A549 (cell line): ENCODE results near the gene GET4. TPM values are rescaled to one million over a fixed set of nuclear protein-coding genes. Genes with fewer than 3 reads are reported as not detected.

Source experiments
- ATAC-seq, 2 experiments: fragments of 200-7000 bp in 1 of 2; fragments of >200 bp in 1 of 2; cut with Nextera tagmentation in 1 of 2; cut with Tn5 transposase in 1 of 2; 3 replicates each; pipeline versions ENCODE4 v1.8.0 to v1.9.1; 2018 to 2020; ENCODE audit warnings: mild to moderate bottlenecking in 1 of 2, moderate library complexity in 1 of 2
- CTCF ChIA-PET: fragments of 300-600 bp; sonication (Branson Sonifier 250); formaldehyde crosslinking; extraction: SDS; loops from one replicate; lab custom pipeline; 2021; ENCODE audit warnings: antibody characterized with exemption, inconsistent platforms; lab: Yijun Ruan, JAX
- POLR2A ChIA-PET: fragments of 350-600 bp; formaldehyde crosslinking; extraction: SDS; loops from one replicate; lab custom pipeline; 2021; ENCODE audit warnings: antibody characterized with exemption, inconsistent platforms; lab: Yijun Ruan, JAX
- DNase-seq, 2 experiments: peaks; one replicate each; pipeline versions ENCODE4 v3.0.0 to v3.0.0-alpha.2; 2011 to 2016; ENCODE audit warnings: low read depth in 1 of 2, low spot score in 1 of 2
- FAIRE-seq: peaks from 2 replicates; lab custom pipeline; 2011; peaks lifted over from hg19 to GRCh38; lab: Jason Lieb, UNC
- H3K27ac ChIP-seq, 2 experiments: fragments of >200 bp; sonication (Bioruptor Twin); formaldehyde crosslinking; 3 replicates each; pipeline ENCODE4 v1.5.1; 2016 to 2017
- H3K4me1 ChIP-seq: fragments of >200 bp; sonication (Bioruptor Twin); formaldehyde crosslinking; 3 replicates; pipeline ENCODE4 v1.6.1; 2016
- H3K4me2 ChIP-seq: fragments of >200 bp; sonication (Bioruptor Twin); formaldehyde crosslinking; 3 replicates; pipeline ENCODE4 v1.6.1; 2016
- H3K4me3 ChIP-seq: fragments of >200 bp; sonication (Bioruptor Twin); formaldehyde crosslinking; 3 replicates; pipeline ENCODE4 v1.5.1; 2016
- H3K9me3 ChIP-seq: fragments of >200 bp; sonication (Bioruptor Twin); formaldehyde crosslinking; 3 replicates; pipeline ENCODE4 v1.6.1; 2016
- ATOH8 ChIP-seq: fragments of 250-450 bp; sonication (Bioruptor Pico); IDR thresholded peaks from 2 replicates; pipeline ENCODE4 v1.5.0; 2020; ENCODE audit warnings: low read depth, mild to moderate bottlenecking, moderate library complexity
- CEBPB ChIP-seq, 2 experiments: fragments of >200 bp in 1 of 2; sonication (Bioruptor Twin) in 1 of 2; formaldehyde crosslinking in 1 of 2; IDR thresholded peaks; 2 replicates each; pipeline ENCODE4 v1.6.1; 2012 to 2016
- E2F6 ChIP-seq: IDR thresholded peaks from 2 replicates; pipeline ENCODE4 v1.6.1; 2012; ENCODE audit warnings: low read depth, borderline replicate concordance
- EHF ChIP-seq: fragments of 250-450 bp; sonication (Bioruptor Pico); IDR thresholded peaks from 2 replicates; pipeline ENCODE4 v1.5.0; 2020; ENCODE audit warnings: mild to moderate bottlenecking
- EHMT2 ChIP-seq: fragments of 200-600 bp; sonication (generic); IDR thresholded peaks from 2 replicates; pipeline ENCODE4 v1.6.1; 2016; ENCODE audit warnings: antibody characterized with exemption, low read depth, mild to moderate bottlenecking, moderate library complexity
- FOSB ChIP-seq: fragments of 250-450 bp; sonication (Bioruptor Pico); IDR thresholded peaks from 2 replicates; pipeline ENCODE4 v1.5.0; 2020; ENCODE audit warnings: mild to moderate bottlenecking, moderate library complexity
- GATA3 ChIP-seq: IDR thresholded peaks from 2 replicates; pipeline ENCODE4 v1.6.1; 2012; ENCODE audit warnings: borderline replicate concordance
- HDAC2 ChIP-seq: fragments of 200-600 bp; sonication (generic); IDR thresholded peaks from 2 replicates; pipeline ENCODE4 v1.6.1; 2016
- HES2 ChIP-seq: fragments of >200 bp; sonication (Bioruptor Twin); formaldehyde crosslinking; IDR thresholded peaks from 2 replicates; pipeline ENCODE4 v1.6.1; 2016
- HOXA7 ChIP-seq: fragments of 250-450 bp; sonication (Bioruptor Pico); IDR thresholded peaks from 2 replicates; pipeline ENCODE4 v1.5.0; 2020; ENCODE audit warnings: mild to moderate bottlenecking, moderate library complexity
- HOXB13 ChIP-seq: fragments of 250-450 bp; sonication (Bioruptor Pico); IDR thresholded peaks from 2 replicates; pipeline ENCODE4 v1.5.0; 2020; ENCODE audit warnings: low read depth, mild to moderate bottlenecking, moderate library complexity
- HOXB5 ChIP-seq: fragments of 250-450 bp; sonication (Bioruptor Pico); IDR thresholded peaks from 2 replicates; pipeline ENCODE4 v1.5.0; 2020; ENCODE audit warnings: mild to moderate bottlenecking, moderate library complexity
- JUNB ChIP-seq: fragments of >200 bp; sonication (Bioruptor Twin); formaldehyde crosslinking; IDR thresholded peaks from 2 replicates; pipeline ENCODE4 v1.6.1; 2016
- KDM1A ChIP-seq: fragments of 200-600 bp; sonication (generic); IDR thresholded peaks from 2 replicates; pipeline ENCODE4 v1.6.1; 2016; ENCODE audit warnings: low read depth, mild to moderate bottlenecking
- MAX ChIP-seq: IDR thresholded peaks from 2 replicates; pipeline ENCODE4 v1.6.1; 2012
- MAZ ChIP-seq: fragments of 150-350 bp; IDR thresholded peaks from 2 replicates; pipeline ENCODE4 v1.6.1; 2014; ENCODE audit warnings: antibody characterized with exemption, low read depth, low read length, borderline replicate concordance
- NPAS2 ChIP-seq: fragments of 250-450 bp; sonication (Bioruptor Pico); IDR thresholded peaks from 2 replicates; pipeline ENCODE4 v1.8.0; 2022; ENCODE audit warnings: mild to moderate bottlenecking, moderate library complexity, borderline replicate concordance
- NR3C1 ChIP-seq: fragments of >200 bp; sonication (Bioruptor Twin); formaldehyde crosslinking; IDR thresholded peaks from 3 replicates; pipeline ENCODE4 v1.6.1; 2017
- PBX3 ChIP-seq: IDR thresholded peaks from 2 replicates; pipeline ENCODE4 v1.6.1; 2012
- PHF8 ChIP-seq: fragments of 200-600 bp; sonication (generic); IDR thresholded peaks from 2 replicates; pipeline ENCODE4 v1.6.1; 2016; ENCODE audit warnings: low read depth, mild to moderate bottlenecking, antibody characterized with exemption, moderate library complexity, borderline replicate concordance
- REST ChIP-seq: fragments of 200-600 bp; sonication (generic); IDR thresholded peaks from 2 replicates; pipeline ENCODE4 v1.6.1; 2016; ENCODE audit warnings: antibody characterized with exemption, mild to moderate bottlenecking, moderate library complexity
- RNF2 ChIP-seq: fragments of 200-600 bp; sonication (generic); IDR thresholded peaks from 2 replicates; pipeline ENCODE4 v1.6.1; 2016; ENCODE audit warnings: low read depth, mild to moderate bottlenecking, antibody characterized with exemption, moderate library complexity, borderline replicate concordance
- ZFP36 ChIP-seq: fragments of 450-650 bp; IDR thresholded peaks from 2 replicates; pipeline ENCODE4 v1.6.1; 2014; ENCODE audit warnings: borderline replicate concordance; ENCODE audit not compliant: partially characterized antibody
- ZSCAN20 ChIP-seq: fragments of 250-450 bp; sonication (Bioruptor Pico); IDR thresholded peaks from 2 replicates; pipeline ENCODE4 v1.8.0; 2022; ENCODE audit warnings: mild to moderate bottlenecking, moderate library complexity
- WGBS: methylation state at CpG from one replicate; pipeline ENCODE4 v1.1.6; 2017; ENCODE audit errors: missing lambda C conversion rate; 5-methylcytosine and 5-hydroxymethylcytosine counted together
- polyA plus RNA-seq, 4 experiments: library from polyadenylated mRNA; depleted of rRNA in 3 of 4; stranded (reverse); fragments of >200 nt; fragmentation: RNase III in 1 of 4; extraction: RNeasy Plus Mini Kit Qiagen cat#74134 plus additional on column Dnase treatment in 1 of 4; gene quantifications; 2 replicates in 3 of 4; 3 replicates in 1 of 4; pipeline ENCODE4 v1.2.3, GENCODE V29; 2011 to 2017

Gene GET4
- polyA plus RNA-seq, 2 of the 4 experiments (the other 2 are of a cell fraction): 26.1 to 37.0 TPM

- no peak for TF ChIP-seq HOXB5 (CRISPR knock-in tag)
- no peak for TF ChIP-seq JUNB
- TF ChIP-seq NR3C1: no peak
- peak in 1 of 2 experiments; percentile 26; a peak in 1 of 4 replicates for TF ChIP-seq CEBPB (IDR thresholded peaks at IDR 0.05)
- TF ChIP-seq MAX: no peak
- Histone ChIP-seq H3K9me3 (no peaks in the 10 kb centered on the region), H3K4me1 (peaks cover 22% of the 10 kb centered on the region), H3K27ac (peak overlapping the region; percentile 38 to 60; a peak in 4 of 6 replicates), H3K4me3 (no peak overlapping the region), H3K4me2 (no peak overlapping the region)
- POLR2A ChIA-PET: interaction anchor here (1.4 kb wide), 1 partner anchor 38 kb away, joined by 4 read pairs; no protein-coding TSS in a partner anchor
- FAIRE-seq: no peak
- 91% methylated on average over 9 of the region's 9 CpGs for WGBS
- CTCF ChIA-PET: interaction anchor here (0.5 to 7.1 kb wide), 39 partner anchors 9 to 562 kb away, joined by 3 to 117 read pairs (median 4); partner anchors contain the start of gene SUN1
- ATAC-seq: no peak
- no peak for DNase-seq
Observed at GRCh38 chr7:874031-874749, 2.2 kb upstream of the GET4 start.

GRCh38 chr7:875051-875450 lies 1.3 kb upstream of the GET4 start:
- TF ChIP-seq GATA3 (no peak), HES2 (no peak)
- TF ChIP-seq, all 56 proteins: peak for 0
- ChIA-PET CTCF (interaction anchor here (0.6 to 7.1 kb wide), 6 partner anchors 26 to 553 kb away, joined by 3 to 117 read pairs (median 3); no protein-coding TSS in a partner anchor), POLR2A (interaction anchor here (0.6 kb wide), 1 partner anchor 25 kb away, joined by 6 read pairs; no protein-coding TSS in a partner anchor)
- Histone ChIP-seq H3K4me1 (peaks cover 22% of the 10 kb centered on the region), H3K4me3 (no peak overlapping the region), H3K27ac (peak overlapping the region; percentile 75 to 87; a peak in 5 of 6 replicates), H3K9me3 (no peaks in the 10 kb centered on the region), H3K4me2 (no peak overlapping the region)
- DNase-seq (no peak), ATAC-seq (no peak), FAIRE-seq (no peak)
- WGBS: 89% methylated on average over 7 of the region's 7 CpGs

- ATAC-seq: no peak
- ChIA-PET POLR2A (interaction anchor here (0.6 kb wide), 1 partner anchor 25 kb away, joined by 6 read pairs; no protein-coding TSS in a partner anchor), CTCF (interaction anchor here (1.0 to 7.1 kb wide), 4 partner anchors 25 to 554 kb away, joined by 3 to 117 read pairs (median 4); no protein-coding TSS in a partner anchor)
- peak overlapping the region; percentile 40 for H3K4me3 ChIP-seq
- H3K4me2 ChIP-seq: peak overlapping the region; percentile 65
- peak overlapping the region; percentile 75 to 87 for H3K27ac ChIP-seq
- no peaks in the 10 kb centered on the region for H3K9me3 ChIP-seq
- no peak for FAIRE-seq
- peaks cover 22% of the 10 kb centered on the region for H3K4me1 ChIP-seq
- no peak for TF ChIP-seq FOSB (CRISPR knock-in tag)
- TF ChIP-seq HOXA7 (CRISPR knock-in tag): no peak
- TF ChIP-seq EHMT2: no peak
- no peak for TF ChIP-seq HOXB5 (CRISPR knock-in tag)
- TF ChIP-seq RNF2: no peak
- TF ChIP-seq NPAS2 (CRISPR knock-in tag): no peak
- TF ChIP-seq PBX3: no peak
- no peak for TF ChIP-seq ATOH8 (CRISPR knock-in tag)
- TF ChIP-seq MAZ: no peak
- no peak for TF ChIP-seq HOXB13 (CRISPR knock-in tag)
- no peak for TF ChIP-seq E2F6
- no peak for TF ChIP-seq HDAC2
- no peak for TF ChIP-seq ZSCAN20 (CRISPR knock-in tag)
- no peak for TF ChIP-seq KDM1A
- TF ChIP-seq REST: no peak
- TF ChIP-seq PHF8: no peak
- no peak for TF ChIP-seq ZFP36
- no peak for TF ChIP-seq EHF (CRISPR knock-in tag)
- 62% methylated on average over 27 of the region's 27 CpGs for WGBS
- no peak for DNase-seq
Observed at GRCh38 chr7:875476-876076, 778 bp upstream of the GET4 start.
